ENCODE results near the gene LAGE3.

The LAGE3 gene

DNA sequence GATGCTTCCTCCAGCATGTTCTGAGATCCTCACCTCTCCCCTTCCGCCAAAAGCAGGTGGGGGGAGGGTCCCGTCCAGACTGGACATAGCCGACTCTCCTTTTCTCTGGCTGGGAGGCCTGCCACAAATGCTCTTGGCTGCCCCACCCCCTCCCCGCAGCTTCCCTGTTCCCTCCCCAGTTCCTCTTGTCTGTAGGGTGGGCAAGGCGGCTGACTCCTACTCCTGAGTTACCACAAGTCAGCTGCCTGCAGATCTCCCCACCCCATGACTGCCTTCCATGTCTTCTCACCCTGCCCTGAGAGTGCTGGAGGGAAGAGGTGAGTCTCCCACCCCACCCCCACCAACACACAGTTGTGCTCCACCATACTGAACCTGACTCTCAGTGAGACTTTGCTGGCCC, 47.7 kb downstream of the LAGE3 start:
- no peak for DNase-seq

DNA sequence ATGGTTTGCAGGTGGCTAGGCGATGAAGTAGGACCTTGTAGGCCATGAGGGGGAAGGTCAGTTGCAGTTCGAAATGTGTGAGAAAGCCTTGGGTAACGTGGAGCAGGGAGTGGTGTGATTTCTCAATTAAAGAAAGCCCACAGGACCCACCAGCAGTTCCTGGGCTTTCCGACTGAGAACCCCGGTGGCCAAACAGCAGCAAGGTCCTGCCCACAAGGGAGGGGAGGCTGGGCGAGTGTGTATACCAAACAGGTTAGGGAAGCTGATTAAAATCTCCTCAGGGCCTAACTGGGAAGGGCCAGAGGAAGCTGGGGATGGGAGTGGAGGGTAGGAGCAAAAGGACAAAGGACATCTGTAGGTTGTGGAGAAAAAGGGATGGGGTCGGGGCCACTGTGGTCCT, 48.2 kb downstream of the LAGE3 start:
- peak; percentile 44 to 47 for DNase-seq

- no peak for DNase-seq
These were observed 48.6 kb downstream of the LAGE3 start for GRCh38 chrX:154430479-154430878.

DNA sequence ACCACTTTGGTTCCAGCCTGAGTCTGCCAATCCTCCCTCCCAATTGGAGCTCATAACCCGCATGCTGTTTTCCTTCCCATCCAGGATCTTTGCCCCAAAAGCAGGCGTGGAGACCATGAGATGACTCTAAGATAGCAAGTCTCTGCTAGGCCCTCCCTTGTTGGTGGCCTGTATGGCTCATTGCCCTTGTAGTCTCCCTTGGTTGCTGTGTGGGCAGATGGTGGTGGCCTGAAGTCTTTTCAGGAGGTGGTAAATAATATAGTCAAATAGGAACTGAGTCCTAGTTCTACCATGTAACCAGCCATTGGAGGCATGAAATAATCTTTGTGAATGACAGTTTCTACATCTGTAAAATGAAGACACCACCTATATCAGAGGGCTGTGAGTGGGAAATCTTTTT, 49.4 kb downstream of the LAGE3 start:
- no peak for DNase-seq

- DNase-seq = peak; percentile 74 to 76
These were observed 50.6 kb downstream of the LAGE3 start, which contains the start of gene ATP6AP1 for GRCh38 chrX:154428176-154429171. Gene ATP6AP1 (plus strand): TSS chrX:154428677. CDS start chrX:154428693, 16 bp downstream.

All from AML-193 (cell line).